NCI-H2196 (cell line): Measurements from ENCODE around the gene SPECC1L.

Source experiments
- DNase-seq: peaks from one replicate; lab custom pipeline; 2025; ENCODE audit not compliant: unreplicated experiment; lab: John Stamatoyannopoulos, UW

The SPECC1L gene

GRCh38 chr22:24437091-24437490 is 166.5 kb downstream of the SPECC1L start:
- no peak for DNase-seq

DNA sequence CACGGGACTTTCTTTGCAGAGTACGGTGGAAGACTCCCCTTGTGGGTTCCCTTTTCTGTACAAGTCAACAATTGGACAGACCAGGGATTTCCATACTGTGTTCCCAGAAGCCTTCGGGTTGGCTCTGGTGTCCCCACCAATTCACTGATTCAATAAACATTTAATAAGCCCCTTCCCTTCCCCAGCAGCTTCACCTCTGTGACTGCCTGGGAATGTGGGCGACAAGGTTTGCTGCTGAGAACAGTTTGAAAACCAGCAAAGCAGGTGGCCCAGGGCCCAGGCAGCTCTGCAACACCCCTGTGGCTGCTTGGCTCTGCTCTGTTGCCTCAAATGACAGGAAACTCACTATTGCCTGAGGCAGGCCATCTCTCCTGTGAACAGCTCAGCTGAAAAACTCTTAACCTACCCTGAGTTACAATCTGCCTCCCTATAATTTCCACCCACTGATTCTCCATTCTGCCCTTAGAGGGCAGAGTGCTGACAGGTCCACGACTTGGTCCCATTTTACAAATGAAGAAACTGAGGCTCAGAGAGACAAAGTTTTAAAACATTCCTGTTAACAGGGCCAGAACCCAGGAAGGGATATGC is 167.2 kb downstream of the SPECC1L start:
- DNase-seq = no peak

- no peak for DNase-seq
Observed at GRCh38 chr22:24440270-24440717, 169.7 kb downstream of the SPECC1L start.

DNA sequence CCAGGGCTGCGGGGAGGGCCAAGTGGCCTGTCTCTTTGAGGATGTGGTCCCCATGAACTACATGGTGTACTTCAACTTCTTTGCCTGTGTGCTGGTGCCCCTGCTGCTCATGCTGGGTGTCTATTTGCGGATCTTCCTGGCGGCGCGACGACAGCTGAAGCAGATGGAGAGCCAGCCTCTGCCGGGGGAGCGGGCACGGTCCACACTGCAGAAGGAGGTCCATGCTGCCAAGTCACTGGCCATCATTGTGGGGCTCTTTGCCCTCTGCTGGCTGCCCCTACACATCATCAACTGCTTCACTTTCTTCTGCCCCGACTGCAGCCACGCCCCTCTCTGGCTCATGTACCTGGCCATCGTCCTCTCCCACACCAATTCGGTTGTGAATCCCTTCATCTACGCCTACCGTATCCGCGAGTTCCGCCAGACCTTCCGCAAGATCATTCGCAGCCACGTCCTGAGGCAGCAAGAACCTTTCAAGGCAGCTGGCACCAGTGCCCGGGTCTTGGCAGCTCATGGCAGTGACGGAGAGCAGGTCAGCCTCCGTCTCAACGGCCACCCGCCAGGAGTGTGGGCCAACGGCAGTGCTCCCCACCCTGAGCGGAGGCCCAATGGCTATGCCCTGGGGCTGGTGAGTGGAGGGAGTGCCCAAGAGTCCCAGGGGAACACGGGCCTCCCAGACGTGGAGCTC is 170.2 kb downstream of the SPECC1L start:
- no peak for DNase-seq

- no peak for DNase-seq
Observed at GRCh38 chr22:24441406-24442351, 171.0 kb downstream of the SPECC1L start.

- no peak for DNase-seq
Observed at GRCh38 chr22:24442352-24442744, 171.7 kb downstream of the SPECC1L start.

- no peak for DNase-seq
Observed at GRCh38 chr22:24443668-24444067, 173.0 kb downstream of the SPECC1L start.

DNA sequence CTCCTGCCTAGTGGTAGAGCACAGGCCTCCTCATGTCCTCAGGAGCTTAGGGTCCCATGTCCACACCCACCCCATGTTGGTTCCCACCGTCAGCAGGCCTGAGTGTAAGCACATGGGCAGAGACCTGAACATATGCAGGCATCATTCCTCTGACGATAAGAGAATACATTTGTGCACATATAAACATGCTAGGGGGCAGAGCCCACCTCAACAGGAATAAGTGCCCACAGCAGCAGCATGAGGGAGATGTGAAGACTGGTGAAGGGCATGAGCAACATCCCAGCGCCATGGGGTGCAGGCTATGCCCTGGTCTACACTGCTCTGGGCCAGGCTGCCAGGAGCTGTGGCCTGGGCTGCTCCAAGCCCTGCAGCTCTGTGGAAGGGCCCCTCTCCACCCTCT is 173.6 kb downstream of the SPECC1L start:
- DNase-seq = no peak

GRCh38 chr22:24444729-24445466 is 174.3 kb downstream of the SPECC1L start:
- DNase-seq = no peak

DNA sequence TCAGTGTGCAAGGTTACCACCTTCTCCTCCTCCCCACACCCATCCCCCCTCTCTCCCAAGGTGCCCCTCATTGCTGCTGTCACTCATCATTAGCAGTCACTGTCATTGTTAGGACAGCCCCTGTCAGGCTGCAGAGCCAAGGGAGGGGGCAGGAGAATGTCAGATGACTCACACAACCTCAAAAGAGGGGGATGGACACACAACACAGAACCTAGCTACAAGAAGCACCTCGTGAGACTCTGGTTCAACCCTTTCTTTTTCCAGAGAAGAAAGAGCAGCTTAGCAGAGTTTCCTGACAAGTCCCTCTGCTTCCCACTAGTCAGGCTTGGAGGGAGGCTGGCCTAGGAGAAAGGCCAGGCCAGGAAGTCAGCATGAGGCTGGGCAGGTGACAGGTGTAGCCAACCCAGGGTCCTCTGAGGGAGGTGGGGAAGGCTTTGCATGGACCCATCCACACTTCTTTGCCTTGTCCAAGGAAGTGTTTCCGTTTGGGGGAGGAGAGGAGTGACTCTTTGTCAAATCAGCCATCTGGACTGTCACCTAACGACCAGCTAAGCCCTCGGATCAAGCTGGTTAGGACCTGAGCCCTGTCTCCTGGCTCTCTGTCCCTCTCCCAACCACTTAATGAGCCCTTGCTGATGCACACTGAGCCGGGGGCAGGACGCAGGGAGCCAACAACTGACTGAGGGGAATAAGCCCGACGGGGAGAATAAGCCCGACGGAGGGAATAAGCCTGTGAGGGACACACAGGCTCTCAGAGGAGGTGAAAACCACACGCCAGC is 175.0 kb downstream of the SPECC1L start:
- no peak for DNase-seq

- DNase-seq = no peak
Observed at GRCh38 chr22:24446260-24446611, 175.6 kb downstream of the SPECC1L start.

DNA sequence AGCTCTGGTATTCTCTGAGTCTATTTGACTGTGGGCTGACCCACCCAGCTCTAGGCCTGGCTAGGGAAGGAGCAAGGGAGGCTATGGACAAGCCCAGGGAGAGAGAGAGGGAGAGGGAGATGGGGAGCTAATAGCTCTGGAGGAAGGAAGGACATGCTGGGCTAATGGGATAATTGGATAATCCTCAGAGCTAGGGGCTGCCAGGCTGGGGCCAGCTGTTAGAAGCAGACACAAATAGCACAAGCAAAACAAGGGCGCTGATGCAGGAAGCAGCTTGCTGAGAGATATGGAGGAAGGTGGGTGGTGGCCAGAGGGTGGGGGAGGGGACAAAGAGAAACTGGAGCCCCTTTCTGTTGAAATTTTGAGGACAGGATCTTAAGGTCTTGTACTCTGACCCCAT is 180.0 kb downstream of the SPECC1L start:
- DNase-seq = no peak

- DNase-seq = no peak
Observed at GRCh38 chr22:24451162-24451561, 180.5 kb downstream of the SPECC1L start.

DNA sequence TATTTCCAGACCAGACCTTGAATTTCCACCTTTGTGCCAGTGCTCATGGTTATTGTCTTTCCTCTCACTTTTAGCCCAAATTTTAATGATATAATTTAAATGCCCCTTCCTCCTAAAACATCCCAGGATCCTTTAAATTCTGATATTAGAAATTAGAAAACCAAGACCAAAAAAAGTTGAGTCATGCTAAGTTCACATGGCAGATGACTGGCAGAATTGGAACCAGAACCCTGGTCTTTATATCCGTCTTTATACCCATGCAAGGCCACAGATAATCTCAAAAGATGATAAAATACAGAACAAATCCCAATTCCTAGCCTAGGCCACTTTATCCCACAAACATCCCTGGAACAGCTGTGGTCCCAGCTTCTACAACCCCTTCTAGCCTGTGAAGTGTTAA is 183.2 kb downstream of the SPECC1L start:
- no peak for DNase-seq

- DNase-seq = no peak
Observed at GRCh38 chr22:24455039-24455438, 184.4 kb downstream of the SPECC1L start.

GRCh38 chr22:24455751-24456426 is 185.3 kb downstream of the SPECC1L start:
- no peak for DNase-seq

DNA sequence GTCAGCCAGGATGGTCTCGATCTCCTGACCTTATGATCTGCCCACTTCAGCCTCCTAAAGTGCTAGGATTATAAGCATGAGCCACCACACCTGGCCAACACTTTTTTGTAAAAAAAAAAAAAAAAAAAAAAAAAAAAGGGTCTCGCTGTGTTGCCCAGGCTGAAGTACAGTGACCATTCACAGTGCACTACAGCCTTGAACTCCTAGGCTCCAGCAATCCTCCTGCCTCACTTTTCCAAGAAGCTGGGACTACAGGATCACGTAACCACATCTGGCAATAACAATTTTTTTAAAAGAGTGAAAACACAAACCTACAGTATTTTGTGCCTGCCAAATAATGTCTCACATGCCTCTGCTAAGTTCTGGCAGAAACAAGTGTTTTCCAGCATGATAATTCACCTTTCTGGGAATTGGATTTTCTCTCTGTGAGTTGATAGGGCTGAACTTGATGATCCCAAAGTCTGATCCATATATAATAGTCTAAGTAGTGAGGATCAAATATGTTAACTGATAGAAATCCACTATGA is 187.3 kb downstream of the SPECC1L start:
- DNase-seq = no peak

GRCh38 chr22:24459911-24460310 is 189.3 kb downstream of the SPECC1L start:
- no peak for DNase-seq

- DNase-seq = no peak
Observed at GRCh38 chr22:24460418-24461089, 189.9 kb downstream of the SPECC1L start.
